Globus pallidus (tissue), 1 donor: ENCODE data around the gene SLC44A3.
A peak's percentile ranks its signal among the peaks of the same experiment; 100 is the strongest.

ENCODE experiments used
- DNase-seq: peaks from one replicate; pipeline ENCODE4 v3.0.0-alpha.2; 2015; ENCODE audit warnings: low spot score

SLC44A3 gene

GRCh38 chr1:94801919-94802546 is 18.1 kb upstream of the SLC44A3 start:
- peak; percentile 78 for DNase-seq

- DNase-seq, result peak; percentile 49
Measured at GRCh38 chr1:94803106-94803505, 17.1 kb upstream of the SLC44A3 start.

DNA sequence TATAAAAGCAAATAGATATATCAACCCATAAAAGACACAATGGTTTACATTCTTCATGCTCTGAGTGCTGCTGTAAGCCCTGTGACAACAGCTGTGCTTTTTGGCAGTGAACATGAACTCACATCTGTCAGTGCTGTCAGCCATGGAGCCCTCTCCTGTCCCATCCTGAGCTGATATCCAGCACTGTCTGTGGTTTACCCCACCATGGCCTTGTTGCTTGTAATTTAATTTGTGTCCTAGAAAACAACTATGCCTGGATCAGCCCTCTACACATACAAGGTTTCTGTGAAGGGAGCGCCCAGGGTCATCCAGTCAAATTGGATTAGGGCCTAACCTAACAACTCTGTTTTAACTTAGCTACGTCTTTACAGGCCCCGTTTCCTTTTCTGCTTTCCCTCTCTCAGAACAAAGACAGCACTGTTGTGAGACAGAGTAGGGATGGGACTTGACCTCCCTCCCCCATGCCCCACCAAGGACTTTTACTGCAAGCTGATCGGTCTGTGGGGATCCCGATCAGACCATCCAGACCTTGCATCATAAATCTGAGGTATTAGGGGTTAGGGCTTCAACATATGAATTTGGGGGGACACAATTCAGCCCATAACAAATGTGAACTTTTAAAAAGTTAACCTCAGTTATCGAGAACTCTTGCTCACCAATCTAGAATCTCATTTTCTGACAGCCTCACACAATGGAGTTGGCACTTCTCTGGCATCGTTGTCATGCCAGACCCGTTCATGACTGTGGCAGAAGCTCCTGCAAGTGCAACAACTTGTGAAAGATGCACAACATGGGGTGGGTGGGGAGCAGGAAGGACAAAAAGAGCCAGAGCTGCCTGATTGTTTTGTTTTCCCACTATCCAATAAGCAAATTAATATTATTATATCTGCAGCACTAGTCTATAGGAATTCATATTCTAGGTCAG is 16.4 kb upstream of the SLC44A3 start:
- DNase-seq, result peak; percentile 93

DNA sequence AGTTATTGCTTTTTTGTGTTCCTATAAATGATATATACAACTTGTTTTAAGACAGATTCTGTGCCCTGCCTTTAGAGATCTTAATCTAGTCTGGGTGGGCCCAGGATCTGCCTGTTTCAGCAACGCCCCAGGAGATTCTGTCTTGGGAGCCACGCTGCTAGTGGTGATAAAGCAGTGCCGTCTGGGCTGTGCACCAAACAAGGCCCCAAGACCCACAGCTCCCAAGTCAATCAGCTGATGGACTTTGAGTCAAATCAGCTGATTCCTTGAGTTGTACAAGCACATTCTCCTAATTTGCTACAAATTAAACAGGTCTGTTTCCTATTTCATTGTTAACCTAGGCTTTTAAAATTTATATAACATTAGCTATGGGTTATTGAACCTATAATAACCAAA is 15.7 kb upstream of the SLC44A3 start:
- DNase-seq, result no peak

- DNase-seq, result peak; percentile 63
Measured at GRCh38 chr1:94805912-94806311, 14.2 kb upstream of the SLC44A3 start.

GRCh38 chr1:94806441-94806871 is 13.7 kb upstream of the SLC44A3 start:
- no peak for DNase-seq

DNA sequence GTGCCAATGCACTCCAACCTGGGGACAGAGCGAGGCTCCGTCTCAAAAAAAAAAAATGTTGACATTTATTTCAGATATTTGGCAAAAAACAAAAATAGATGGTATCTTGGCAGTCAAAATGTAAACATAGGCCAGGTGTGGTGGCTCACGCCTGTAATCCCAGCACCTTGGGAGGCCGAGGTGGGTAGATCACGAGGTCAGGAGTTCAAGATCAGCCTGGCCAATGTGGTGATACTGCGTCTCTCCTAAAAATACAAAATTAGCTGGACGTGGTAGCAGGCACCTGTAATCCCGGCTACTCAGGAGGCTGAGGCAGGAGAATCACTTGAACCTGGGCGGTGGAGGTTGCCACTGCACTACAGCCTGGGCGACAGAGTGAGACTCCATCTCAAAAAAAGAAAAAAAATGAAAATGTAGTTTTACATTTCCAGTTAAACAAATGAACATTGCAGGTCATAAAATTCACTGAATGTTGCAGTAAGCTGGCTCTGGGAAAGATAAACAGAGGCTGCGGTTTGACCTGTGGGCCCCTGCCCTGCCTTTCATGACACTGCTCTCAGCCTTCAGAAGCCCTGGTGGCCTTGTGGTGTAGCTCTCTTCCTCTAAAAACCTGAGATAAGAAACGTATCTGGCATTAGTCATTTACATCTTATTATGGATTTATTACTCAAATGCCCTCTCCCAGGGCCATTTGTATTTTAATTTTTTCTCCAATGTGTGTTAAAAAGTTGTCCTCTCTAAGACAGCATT is 12.2 kb upstream of the SLC44A3 start:
- DNase-seq, result no peak

DNA sequence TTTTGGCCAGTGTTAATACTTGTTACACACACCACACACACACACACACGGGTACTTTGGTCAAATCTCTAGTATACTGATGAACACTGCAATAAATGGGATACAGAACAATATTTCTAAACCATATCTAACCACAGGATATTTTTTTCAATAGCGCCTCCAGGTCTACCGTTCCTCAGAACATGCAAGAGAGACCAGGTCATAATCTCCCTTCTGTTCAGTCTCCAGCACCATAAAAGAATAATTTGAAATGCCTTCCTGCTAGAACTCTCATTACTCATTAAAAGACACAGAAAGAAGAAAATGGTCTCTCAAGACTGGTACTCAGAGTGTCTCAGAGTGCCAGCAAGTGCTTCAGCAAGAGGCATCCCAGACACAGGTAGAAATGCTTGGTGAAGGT is 11.5 kb upstream of the SLC44A3 start:
- DNase-seq, result no peak

GRCh38 chr1:94812985-94813384 is 7.2 kb upstream of the SLC44A3 start:
- DNase-seq, result no peak

DNA sequence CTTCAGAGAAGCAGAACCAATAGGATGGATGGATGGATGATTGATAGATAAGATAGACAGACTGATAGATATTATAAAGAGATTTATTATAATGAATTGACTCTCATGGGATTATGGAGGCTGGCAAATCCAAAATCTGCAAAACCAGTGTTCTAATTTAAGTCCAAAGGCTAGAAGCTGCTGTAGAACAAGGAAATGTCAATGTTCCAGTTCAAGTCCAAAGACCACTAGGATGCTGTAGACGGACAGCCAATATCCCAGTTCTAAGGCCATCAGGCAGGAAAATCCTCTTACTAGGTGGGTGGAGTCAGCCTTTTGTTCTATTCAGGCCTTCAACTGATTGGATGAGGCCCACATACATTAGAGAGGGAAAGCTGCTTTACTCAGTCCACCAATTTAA is 4.1 kb upstream of the SLC44A3 start:
- no peak for DNase-seq

GRCh38 chr1:94817712-94818111 is 2.4 kb upstream of the SLC44A3 start:
- DNase-seq, result no peak

DNA sequence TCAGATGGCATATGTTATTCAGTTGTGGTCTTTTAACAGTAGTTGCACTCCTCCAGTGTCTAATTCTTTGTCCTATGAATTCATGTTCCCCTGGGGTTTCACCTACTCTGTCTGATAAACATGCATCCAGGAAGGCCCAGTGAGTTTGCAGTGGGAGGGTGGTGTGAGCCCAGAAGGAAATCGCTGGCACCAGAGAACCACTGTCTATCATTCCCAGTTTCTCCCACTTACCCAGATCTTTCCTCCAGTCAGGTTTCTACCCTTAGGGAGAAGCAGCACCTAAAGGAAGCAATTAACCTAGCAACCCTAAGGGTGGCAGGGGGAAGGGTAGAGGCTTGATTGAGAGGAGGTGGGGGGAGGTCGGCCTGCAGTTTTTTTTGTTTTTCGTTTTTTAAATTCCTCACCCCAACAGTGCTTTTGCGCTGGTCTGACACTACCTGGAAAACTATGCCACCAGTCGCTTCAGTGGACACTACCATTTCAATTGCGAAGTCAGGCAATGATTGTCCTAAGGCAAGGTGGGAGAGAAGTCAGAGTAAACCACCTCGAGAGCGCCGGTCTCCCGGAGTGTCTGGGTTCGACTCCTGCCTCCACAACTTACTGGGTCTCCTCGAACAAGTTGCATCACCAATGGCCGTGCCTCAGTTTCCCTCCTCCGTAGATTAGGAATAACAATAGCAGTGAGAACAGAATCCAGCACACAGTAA is 766 bp upstream of the SLC44A3 start:
- no peak for DNase-seq

DNA sequence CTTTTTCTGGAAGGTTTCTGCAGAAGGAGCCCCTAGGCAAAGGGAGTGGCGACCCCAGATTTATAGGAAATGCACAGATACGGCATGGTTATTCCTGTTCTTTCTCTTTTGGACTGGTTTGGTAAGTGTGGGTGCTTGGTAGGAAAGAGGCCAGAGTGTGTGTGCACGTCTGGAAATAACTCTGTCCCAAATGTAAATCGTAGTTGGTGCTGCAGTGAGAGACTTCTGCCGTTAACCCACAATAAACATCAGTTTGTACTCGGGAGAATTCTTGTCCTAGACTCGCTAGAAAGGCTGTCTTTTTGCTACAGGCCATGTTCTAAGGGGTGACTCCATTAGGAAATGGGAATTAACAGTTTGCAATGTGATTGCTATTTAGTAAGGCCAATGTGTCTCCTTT is 779 bp downstream of the SLC44A3 start:
- no peak for DNase-seq

DNA sequence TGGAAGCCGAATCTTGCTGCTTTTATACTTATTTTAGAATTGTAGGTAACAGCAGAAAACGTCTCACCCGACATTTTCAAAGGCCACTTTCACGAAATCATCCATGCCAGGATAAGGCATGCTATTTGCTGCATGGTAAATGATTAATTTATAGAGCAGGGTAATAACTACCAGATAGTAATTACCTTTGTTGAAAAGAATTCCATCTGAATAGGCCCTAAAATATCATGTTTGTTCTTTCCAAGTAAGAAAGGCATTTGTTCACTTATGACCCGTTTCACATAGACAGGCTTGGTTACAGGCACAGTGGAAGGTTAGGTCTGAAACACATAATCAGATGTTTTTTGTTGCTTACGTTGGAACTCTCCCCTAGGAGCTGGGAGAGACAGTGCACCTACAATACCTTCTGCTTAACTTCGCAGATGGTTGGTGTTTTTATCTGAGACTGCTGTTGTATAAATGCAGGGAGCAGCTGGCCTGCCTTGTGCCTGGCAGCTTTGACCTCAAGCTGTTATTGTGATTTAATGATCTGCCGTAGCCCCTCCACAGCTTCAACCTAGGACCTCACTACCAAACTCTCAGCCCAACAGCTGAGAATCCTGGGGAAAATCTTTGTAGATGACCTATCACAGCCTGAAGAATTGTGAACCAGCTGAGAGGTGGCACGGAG is 1.6 kb downstream of the SLC44A3 start:
- DNase-seq, result no peak

DNA sequence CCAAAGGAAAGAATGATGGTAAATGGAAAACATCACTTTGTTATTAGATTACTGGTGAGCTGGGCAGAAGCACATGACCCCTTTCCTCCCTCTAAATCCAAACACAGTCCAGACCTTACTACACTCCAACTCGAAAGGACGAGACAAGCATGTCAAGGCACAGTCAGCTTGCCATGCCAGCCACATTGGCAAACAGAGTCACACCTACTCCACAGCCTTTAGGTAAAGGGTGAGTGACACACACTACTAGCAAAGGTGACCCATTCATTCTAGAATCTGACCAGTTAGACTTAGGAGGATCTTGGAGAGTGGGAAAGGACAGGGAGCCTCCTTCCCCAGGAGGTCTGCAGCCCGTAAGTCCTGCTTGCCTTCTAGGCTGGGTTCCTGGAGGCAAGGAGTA is 3.0 kb downstream of the SLC44A3 start:
- DNase-seq, result no peak

- DNase-seq, result no peak
Measured at GRCh38 chr1:94825936-94826335, 5.8 kb downstream of the SLC44A3 start.

- DNase-seq, result no peak
Measured at GRCh38 chr1:94827434-94827833, 7.3 kb downstream of the SLC44A3 start.

- DNase-seq, result no peak
Measured at GRCh38 chr1:94828251-94828650, 8.1 kb downstream of the SLC44A3 start.

- no peak for DNase-seq
Measured at GRCh38 chr1:94831641-94832040, 11.5 kb downstream of the SLC44A3 start.

DNA sequence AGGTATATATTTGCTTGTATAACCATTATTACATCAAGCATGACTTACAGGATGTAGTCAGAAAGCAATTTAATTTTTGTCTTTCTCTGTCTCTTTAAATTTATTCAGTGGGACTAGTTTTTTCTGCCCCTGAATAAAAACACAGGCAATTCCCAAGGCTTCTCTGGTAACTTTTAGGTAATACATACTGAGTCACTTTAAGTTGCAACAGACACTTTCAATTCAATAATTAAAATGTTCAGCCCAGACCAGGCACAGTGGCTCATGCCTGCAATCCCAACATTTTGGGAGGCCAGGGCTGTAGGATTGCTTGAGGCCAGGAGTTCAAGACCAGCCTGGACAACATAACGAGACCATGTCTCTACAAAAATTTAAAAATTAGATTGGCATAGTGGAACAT is 12.3 kb downstream of the SLC44A3 start:
- DNase-seq, result no peak

- no peak for DNase-seq
Measured at GRCh38 chr1:94832931-94833585, 12.9 kb downstream of the SLC44A3 start.
